GM19463 (cell line): ENCODE measurements around the gene OR4Q2.
"Not testable (repeated sequence)": the region's sequence is repeated elsewhere in the genome, so short reads cannot be mapped to it uniquely, and the experiment has no call there.

Experiments
- ATAC-seq: cut with Tn5 transposase; IDR thresholded peaks from one replicate; pipeline ENCODE4 v1.9.1; 2021; ENCODE audit warnings: mild to moderate bottlenecking, moderate library complexity; ENCODE audit not compliant: unreplicated experiment

OR4Q2 gene

DNA sequence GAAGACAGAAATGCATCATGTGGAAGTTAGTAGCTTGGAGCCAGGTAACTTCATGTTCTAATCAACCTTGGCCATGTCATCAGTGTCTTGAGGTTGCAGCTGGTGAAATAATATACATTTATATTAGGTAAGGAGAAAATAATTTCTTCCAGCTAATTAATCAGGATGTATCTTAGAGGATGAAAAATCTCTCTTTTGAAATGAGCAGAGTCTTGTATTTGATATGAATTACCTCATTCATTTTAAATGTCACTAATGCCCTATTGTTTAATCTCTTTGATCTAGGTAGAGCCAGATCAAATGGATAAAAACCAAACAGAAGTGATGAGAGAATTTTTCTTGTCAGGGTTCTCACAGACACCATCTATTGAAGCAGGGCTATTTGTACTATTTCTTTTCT, at the start of gene OR4Q2:
OR4Q2 (plus strand) TSS at position 301 of the 400 bp plus-strand sequence.
- no peak for ATAC-seq

DNA sequence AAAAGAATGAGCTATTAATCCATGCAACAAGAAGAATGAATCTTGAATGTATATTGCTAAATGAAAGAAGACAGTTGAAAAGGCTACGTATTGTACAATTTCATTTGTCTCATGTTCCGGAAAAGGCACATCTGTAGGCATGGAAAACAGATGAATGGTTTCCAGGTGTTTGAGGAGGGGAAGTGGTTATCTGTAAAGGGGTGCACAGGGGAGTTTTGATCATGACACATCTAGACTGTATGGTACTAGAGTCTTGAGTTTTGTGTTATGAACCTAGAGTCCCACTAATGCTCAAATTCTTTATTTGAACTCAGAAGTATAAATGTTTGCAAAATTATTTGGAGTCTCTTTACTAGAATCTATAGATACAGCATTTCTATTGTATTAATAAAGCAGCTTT, 32.2 kb upstream of the OR4Q2 start:
- ATAC-seq = not testable (repeated sequence)

DNA sequence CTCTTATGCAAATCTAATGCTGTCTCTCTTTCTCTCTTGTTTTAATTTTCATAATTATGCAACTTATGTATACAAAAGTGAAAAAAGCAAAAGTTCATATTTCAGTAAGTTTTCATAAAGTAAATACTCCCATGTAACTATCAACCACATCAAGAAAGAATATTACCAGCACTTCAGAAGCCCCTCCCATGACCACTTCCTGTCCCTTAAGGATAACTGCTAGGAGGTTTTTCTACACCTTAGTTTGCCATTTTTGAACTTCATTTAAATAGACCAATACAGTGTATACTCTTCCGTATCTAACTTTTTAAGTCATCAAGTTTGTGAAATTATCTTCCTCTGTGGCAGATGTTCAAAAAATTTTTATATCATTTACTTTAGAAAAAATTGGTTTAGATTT, 27.1 kb upstream of the OR4Q2 start:
- ATAC-seq = no peak

DNA sequence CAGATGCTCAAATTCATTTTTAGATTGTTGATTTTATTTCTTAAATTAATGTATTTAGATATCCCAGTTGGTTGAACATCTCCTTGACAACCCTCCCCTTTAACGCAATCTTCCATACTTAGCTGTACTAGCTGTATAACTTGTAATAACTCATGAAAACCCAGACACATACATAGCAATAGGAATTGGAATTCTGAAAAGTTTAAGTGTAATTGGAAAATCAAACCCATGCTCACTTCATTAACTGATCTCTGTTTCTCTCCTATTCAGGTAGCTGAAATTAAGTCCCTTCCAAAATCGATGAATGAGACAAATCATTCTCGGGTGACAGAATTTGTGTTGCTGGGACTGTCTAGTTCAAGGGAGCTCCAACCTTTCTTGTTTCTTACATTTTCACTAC, 26.7 kb upstream of the OR4Q2 start, which contains the start of gene OR4K15:
OR4K15 (plus strand) TSS at position 301 of the 400 bp plus-strand sequence; CDS start at position 301, 0 bp downstream.
- no peak for ATAC-seq

DNA sequence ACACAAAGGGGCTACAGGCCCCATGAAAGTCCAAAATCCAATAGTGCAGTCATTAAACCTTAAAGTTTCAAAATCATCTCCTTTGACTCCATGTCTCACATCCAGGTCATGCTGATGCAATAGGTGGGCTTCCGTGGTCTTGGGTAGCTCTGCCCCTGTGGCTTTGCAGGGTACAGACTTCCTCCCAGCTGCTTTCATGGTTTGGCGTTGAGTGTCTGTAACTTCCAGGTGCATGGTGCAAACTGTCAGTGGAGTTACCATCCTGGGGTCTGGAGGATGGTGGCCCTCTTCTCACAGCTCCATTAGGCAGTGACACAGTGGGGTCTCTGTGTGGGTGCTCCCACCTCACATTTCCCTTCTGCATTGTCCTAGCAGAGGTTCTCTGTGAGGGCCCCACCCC, 8.5 kb upstream of the OR4Q2 start:
- no peak for ATAC-seq

DNA sequence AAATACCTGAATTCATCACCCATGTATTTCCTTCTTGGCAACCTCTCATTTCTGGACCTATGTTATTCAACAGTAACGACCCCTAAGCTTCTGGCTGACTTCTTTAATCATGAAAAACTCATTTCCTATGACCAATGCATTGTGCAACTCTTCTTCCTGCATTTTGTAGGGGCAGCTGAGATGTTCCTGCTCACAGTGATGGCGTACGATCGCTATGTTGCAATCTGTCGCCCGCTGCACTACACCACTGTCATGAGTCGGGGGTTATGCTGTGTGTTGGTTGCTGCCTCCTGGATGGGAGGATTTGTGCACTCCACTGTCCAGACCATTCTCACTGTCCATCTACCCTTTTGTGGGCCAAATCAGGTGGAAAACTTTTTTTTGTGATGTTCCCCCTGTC, 356 bp downstream of the OR4Q2 start:
- ATAC-seq = no peak

DNA sequence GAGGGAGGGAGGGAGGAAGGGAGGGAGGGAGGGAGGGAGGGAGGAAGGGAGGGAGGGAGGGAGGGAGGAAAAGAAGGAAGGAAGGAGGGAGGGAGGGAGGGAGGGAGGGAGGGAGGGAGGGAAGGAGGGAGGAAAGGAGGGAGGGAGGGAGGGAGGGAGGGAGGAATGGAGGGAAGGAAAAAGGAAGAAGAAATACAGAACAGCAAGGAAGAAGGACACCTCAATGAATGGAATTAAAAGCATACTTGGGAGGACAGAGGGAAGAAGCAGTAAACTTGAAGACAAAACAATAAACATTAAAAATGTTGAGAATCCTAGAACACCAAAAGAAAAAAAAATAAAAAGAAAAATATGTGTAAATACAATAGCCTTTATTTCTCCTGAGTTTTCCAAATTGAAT, 6.2 kb downstream of the OR4Q2 start:
- no peak for ATAC-seq

DNA sequence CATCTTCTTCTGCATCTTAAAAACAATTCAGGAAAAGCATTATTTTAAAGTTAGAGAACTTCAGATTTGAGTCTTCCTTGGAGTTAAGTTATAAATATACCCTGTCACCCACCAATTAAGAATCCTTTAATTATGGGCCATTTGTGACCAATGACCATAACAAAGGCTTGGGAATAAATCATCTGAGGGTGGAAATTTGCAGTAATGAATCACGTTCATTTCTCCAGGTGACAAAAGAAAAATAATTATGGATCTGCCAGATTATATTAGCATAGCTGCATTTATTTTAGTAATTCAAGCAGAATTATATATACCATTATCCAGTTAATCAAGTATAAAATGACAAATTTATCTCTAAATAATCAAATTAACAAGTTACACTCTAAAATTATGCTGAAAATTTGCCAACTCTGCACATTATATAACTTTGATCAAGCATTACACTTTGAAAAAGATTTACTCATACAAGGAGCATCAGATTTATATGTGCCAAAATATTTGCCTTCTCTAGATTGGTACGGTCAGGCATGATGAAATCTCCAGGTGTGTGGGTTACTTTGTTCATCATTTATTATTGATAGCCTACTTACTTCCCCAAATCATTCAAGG, 17.4 kb downstream of the OR4Q2 start, which contains the start of gene OR4K14:
OR4K14 (minus strand) TSS at position 51 of the 609 bp plus-strand sequence. CDS start 4,114 bp downstream, outside the sequence.
- no peak for ATAC-seq

DNA sequence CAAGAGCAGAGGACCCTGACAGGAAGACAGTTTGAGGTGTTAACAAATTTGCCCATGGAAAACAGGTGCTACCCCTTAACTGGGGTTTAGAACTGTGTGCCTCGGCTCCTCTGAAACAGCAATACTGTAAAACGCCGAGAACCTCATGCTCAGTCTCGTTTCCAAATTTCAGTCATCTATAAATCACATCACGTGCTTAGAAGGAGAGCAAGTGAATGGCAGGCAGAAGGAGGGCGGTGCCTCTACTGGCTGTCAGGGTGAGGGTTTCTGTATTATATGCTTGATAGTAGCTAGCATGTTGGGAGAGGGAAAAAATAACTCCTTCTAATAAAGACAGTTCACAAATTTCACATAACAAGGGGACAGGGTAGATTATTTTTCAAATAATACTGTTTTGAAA, 29.1 kb downstream of the OR4Q2 start:
- ATAC-seq = no peak

DNA sequence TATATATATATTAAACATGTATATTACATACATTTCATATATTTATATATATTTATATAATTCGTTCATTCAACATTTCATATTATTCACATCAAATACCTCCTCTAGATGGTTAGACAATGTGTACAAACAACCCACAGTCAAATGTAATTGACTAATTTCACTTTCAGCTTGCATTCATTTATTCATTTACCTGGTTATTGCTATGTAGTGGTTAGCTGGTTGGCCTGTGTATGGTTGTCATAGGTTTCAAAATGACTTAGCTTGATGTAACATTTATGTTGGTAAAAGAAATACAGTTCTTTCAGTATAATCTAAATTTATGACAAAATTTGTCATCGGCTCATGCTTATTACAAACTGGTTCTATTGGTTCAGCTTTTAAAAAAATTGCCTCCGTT, 33.5 kb downstream of the OR4Q2 start:
- no peak for ATAC-seq

DNA sequence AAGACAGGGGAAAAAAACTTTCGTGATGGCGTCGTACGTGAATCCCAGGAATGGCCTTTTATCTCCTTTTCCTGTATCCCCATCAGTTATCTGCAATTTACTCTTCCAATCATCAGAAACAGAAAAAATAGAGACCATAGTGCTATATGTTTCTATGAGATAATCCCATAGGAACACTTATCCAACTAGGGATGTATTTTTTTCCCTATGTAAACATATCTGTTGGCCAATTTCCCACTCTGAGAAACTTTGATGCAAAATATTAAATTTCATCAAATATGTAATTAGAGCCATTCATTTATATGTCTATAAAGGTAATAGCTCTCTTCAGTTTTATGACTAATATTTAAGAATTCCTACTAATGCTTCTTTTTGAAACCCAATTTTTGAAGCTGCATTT, 34.0 kb downstream of the OR4Q2 start, which contains the start of gene OR4K13:
OR4K13 (minus strand) TSS at position 101 of the 400 bp plus-strand sequence. CDS start 1,280 bp downstream, outside the sequence.
- no peak for ATAC-seq

DNA sequence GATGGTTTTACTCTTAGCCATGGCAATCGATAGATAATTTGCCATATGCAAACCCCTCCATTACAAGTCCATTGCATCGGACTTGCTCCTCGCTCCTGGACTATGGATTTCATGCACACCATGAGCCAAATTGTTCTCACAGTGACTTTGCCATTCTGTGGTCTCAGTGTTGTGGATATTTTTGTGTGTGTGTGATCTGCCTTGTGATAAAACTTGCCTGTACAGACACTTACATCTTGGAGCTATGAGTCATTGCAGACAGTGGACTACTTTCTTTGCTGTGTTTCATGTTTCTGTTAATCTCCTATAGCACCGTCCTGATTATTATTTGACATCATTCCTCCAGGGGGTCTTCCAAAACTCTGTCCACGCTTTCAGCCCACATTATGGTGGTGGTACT, 42.3 kb downstream of the OR4Q2 start:
- no peak for ATAC-seq

DNA sequence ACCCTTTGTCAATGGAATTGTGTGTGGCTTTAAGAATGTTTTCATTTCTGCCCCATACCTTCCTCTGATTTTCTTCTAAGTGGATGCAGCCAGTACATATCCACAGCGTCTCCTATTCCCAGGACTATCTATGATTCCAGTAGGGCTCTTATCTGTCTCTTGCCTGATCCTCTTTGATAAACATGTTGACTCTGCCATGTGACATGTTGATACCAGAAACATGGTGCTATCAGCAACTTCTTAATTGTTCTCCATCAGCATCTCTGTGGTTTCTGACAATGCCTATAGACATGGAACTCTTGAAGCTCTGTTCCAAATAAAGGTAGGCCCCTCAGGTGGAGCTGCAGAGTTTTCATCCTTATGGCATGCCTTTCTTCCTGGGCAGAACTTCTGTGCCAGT, 46.2 kb downstream of the OR4Q2 start:
- no peak for ATAC-seq
